PC-3 (cell line): ENCODE results near the gene CNMD. TPM values are rescaled to one million over a fixed set of nuclear protein-coding genes. Genes with fewer than 3 reads are reported as not detected.

ENCODE experiments used
- ATAC-seq: fragments of 200-7000 bp; cut with Tn5 transposase; 2 replicates; pipeline ENCODE4 v1.9.1; 2020; ENCODE audit warnings: mild to moderate bottlenecking, moderate library complexity
- BruUV-seq: library from RNA; stranded (reverse); fragments of 400-500 nt; replicated peaks from 2 replicates; lab custom pipeline; 2021; lab: Mats Ljungman, UMichigan
- CTCF ChIA-PET: fragments of 300-600 bp; sonication (Branson Sonifier 250); formaldehyde crosslinking; loops from one replicate; lab custom pipeline; 2022; ENCODE audit warnings: antibody characterized with exemption; lab: Charles Lee
- POLR2A ChIA-PET: fragments of 300-600 bp; sonication (Branson Sonifier 250); formaldehyde crosslinking; loops from one replicate; lab custom pipeline; 2022; ENCODE audit warnings: antibody characterized with exemption; ENCODE audit not compliant: unreplicated experiment; lab: Charles Lee
- DNase-seq: peaks from one replicate; pipeline ENCODE4 v3.0.0-alpha.2; 2015
- H2AFZ ChIP-seq: fragments of 300-600 bp; sonication (generic); 2 replicates; pipeline ENCODE4 v1.6.0; 2016; ENCODE audit warnings: antibody characterized with exemption, low read length
- H3F3A ChIP-seq: fragments of 300-600 bp; sonication (generic); one replicate; pipeline ENCODE4 v1.6.0; 2017; ENCODE audit warnings: antibody characterized with exemption, low read length, control low read depth, mild to moderate bottlenecking; ENCODE audit not compliant: unreplicated experiment
- H3K27ac ChIP-seq: fragments of 300-600 bp; sonication (generic); 2 replicates; pipeline ENCODE4 v1.5.1; 2016; ENCODE audit warnings: mild to moderate bottlenecking, low read length
- H3K27me3 ChIP-seq: fragments of 300-600 bp; sonication (generic); 2 replicates; pipeline ENCODE4 v1.6.1; 2016; ENCODE audit warnings: low read length, mixed read lengths
- H3K36me3 ChIP-seq: fragments of 300-600 bp; sonication (generic); 2 replicates; pipeline ENCODE4 v1.6.1; 2016; ENCODE audit warnings: low read depth, mixed run types, low read length, mixed read lengths
- H3K4me1 ChIP-seq: fragments of 300-600 bp; sonication (generic); 2 replicates; pipeline ENCODE4 v1.5.1; 2016; ENCODE audit warnings: low read length; ENCODE audit not compliant: insufficient read depth
- H3K4me2 ChIP-seq: fragments of 300-600 bp; sonication (generic); 2 replicates; pipeline ENCODE4 v1.6.0; 2016; ENCODE audit warnings: low read length
- H3K4me3 ChIP-seq: fragments of 300-600 bp; sonication (generic); 2 replicates; pipeline ENCODE4 v1.5.1; 2016; ENCODE audit warnings: mild to moderate bottlenecking, low read length, mixed read lengths
- H3K79me2 ChIP-seq: fragments of 300-600 bp; sonication (generic); 2 replicates; pipeline ENCODE4 v1.6.1; 2017; ENCODE audit warnings: low read length, mixed read lengths
- H3K9ac ChIP-seq: fragments of 300-600 bp; sonication (generic); 2 replicates; pipeline ENCODE4 v1.6.0; 2016; ENCODE audit warnings: mild to moderate bottlenecking, low read length
- H3K9me2 ChIP-seq: fragments of 300-600 bp; sonication (generic); replicated peaks from 2 replicates; pipeline ENCODE4 v1.6.1; 2016; ENCODE audit warnings: mixed run types, low read length, mixed read lengths
- H3K9me3 ChIP-seq: fragments of 300-600 bp; sonication (generic); 2 replicates; pipeline ENCODE4 v1.6.1; 2016; ENCODE audit warnings: low read length, mixed read lengths
- H4K20me1 ChIP-seq: fragments of 300-600 bp; sonication (generic); 2 replicates; pipeline ENCODE4 v1.6.1; 2016; ENCODE audit warnings: low read length, mixed read lengths
- CTCF ChIP-seq: fragments of 300-600 bp; sonication (generic); conservative IDR thresholded peaks from 2 replicates; pipeline ENCODE4 v1.5.1; 2017; ENCODE audit warnings: antibody characterized with exemption, low read depth, mild to moderate bottlenecking, low read length
- EZH2 ChIP-seq: fragments of 300-600 bp; sonication (generic); IDR thresholded peaks from one replicate; pipeline ENCODE4 v1.6.1; 2017; ENCODE audit warnings: antibody characterized with exemption, mild to moderate bottlenecking, low read length; ENCODE audit not compliant: unreplicated experiment
- EZH2phosphoT487 ChIP-seq: fragments of 300-600 bp; sonication (generic); IDR thresholded peaks from 2 replicates; pipeline ENCODE4 v1.6.1; 2018; ENCODE audit warnings: mild to moderate bottlenecking, antibody characterized with exemption, low read length, borderline replicate concordance
- intact Hi-C: fragments of 100-400 bp; cut with micrococcal nuclease; formaldehyde crosslinking; loops from 2 replicates; pipeline ENCODE4 v1.9.0; 2023
- total RNA-seq: library from RNA; depleted of rRNA; stranded (reverse); fragments of >200 nt; gene quantifications from 2 replicates; pipeline ENCODE4 v1.2.3, GENCODE V29; 2014

CNMD gene
- total RNA-seq, 1 experiment from 2014 or later, result not detected

GRCh38 chr13:52736891-52737290, 2.7 kb downstream of the CNMD start:
- Histone ChIP-seq H3K4me3 (no peak overlapping the region), H3K27me3 (peaks cover 18% of the 10 kb centered on the region), H3K4me1 (no peaks in the 10 kb centered on the region), H3K4me2 (no peak overlapping the region), H2AFZ (no peak overlapping the region), H3K9ac (no peak overlapping the region), H3F3A (no peaks in the 10 kb centered on the region), H3K36me3 (no peaks in the 10 kb centered on the region), H3K9me3 (no peaks in the 10 kb centered on the region), H3K79me2 (no peaks in the 10 kb centered on the region), H4K20me1 (no peaks in the 10 kb centered on the region), H3K9me2 (no peaks in the 10 kb centered on the region), H3K27ac (no peak overlapping the region)
- CTCF ChIA-PET, result no interaction called here
- POLR2A ChIA-PET, result no interaction called here
- TF ChIP-seq CTCF (no peak), EZH2phosphoT487 (no peak), EZH2 (no peak)
- intact Hi-C loops, result no loop called here
- ATAC-seq, result no peak
- BruUV-seq, result no TSS peak
- no peak for DNase-seq

DNA sequence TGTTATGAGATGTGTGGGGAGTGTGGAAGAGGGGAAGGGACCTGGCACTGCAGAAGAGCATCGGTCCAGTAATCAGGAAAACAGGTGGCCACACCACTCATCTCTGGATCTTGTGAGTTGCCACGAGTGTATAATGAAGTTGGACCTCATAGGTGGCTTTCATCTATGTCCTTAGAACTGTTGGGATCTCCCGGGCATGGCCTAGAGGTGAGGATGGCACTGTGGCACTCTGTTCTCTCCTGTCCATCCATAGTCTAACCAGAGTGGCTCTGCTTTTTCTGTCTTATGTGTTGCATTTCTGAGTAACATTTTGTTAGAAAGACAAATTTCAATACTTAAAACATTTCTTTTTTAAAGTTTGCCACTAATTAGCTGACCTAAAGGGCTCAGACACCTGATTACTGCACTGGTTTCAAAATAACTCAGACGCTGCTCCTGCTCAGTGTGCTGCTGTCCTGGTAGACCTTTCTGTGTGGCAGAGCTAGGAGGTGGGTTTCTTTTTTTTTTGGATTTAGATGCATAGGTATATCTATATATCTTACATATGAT, 5.5 kb downstream of the CNMD start:
- peaks cover 30% of the 10 kb centered on the region for H3K27me3 ChIP-seq
- BruUV-seq, result no TSS peak
- no peaks in the 10 kb centered on the region for H3K36me3 ChIP-seq
- H3K79me2 ChIP-seq, result no peaks in the 10 kb centered on the region
- no peaks in the 10 kb centered on the region for H3K4me1 ChIP-seq
- H3K27ac ChIP-seq, result no peak overlapping the region
- H3K9ac ChIP-seq, result no peak overlapping the region
- H2AFZ ChIP-seq, result no peak overlapping the region
- H3K9me3 ChIP-seq, result no peaks in the 10 kb centered on the region
- H3K9me2 ChIP-seq, result no peaks in the 10 kb centered on the region
- CTCF ChIA-PET, result no interaction called here
- no peak overlapping the region for H3K4me3 ChIP-seq
- intact Hi-C loops, result no loop called here
- H4K20me1 ChIP-seq, result no peaks in the 10 kb centered on the region
- H3F3A ChIP-seq, result no peaks in the 10 kb centered on the region
- no peak overlapping the region for H3K4me2 ChIP-seq
- no peak for DNase-seq
- POLR2A ChIA-PET, result no interaction called here
- TF ChIP-seq EZH2, result no peak
- no peak for TF ChIP-seq EZH2phosphoT487
- TF ChIP-seq CTCF, result no peak
- ATAC-seq, result no peak

DNA sequence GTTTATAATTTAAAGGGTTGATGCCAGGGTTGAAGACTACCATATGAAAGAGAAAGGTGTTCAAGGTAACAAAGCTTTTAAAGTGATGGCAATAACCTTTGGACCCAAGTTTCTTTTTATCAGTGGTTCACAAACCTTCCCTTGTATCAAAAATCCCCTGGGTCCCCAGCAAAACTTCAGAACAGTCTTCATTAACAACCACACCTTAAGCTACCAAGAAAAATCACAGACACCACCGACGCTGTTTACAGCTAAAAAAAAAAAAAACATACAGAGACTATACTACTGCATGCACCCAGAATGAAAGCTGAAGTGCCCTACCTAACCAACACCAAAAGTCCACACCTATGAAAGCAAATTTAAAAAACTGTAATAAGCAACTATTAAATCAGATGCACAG, 13.4 kb downstream of the CNMD start:
- no TSS peak for BruUV-seq
- H3K4me2 ChIP-seq, result no peak overlapping the region
- intact Hi-C loops, result no loop called here
- no peaks in the 10 kb centered on the region for H3K4me1 ChIP-seq
- ATAC-seq (no peak), DNase-seq (no peak)
- ChIA-PET POLR2A (no interaction called here), CTCF (no interaction called here)
- no peaks in the 10 kb centered on the region for H3K9me2 ChIP-seq
- H3F3A ChIP-seq, result no peaks in the 10 kb centered on the region
- H3K4me3 ChIP-seq, result no peak overlapping the region
- no peaks in the 10 kb centered on the region for H4K20me1 ChIP-seq
- no peak overlapping the region for H2AFZ ChIP-seq
- TF ChIP-seq EZH2 (no peak), CTCF (no peak), EZH2phosphoT487 (no peak)
- H3K79me2 ChIP-seq, result no peaks in the 10 kb centered on the region
- no peak overlapping the region for H3K27ac ChIP-seq
- H3K9ac ChIP-seq, result no peak overlapping the region
- H3K36me3 ChIP-seq, result no peaks in the 10 kb centered on the region
- H3K27me3 ChIP-seq, result peaks cover 6% of the 10 kb centered on the region; the same call in 1 of the 2 replicates
- no peaks in the 10 kb centered on the region for H3K9me3 ChIP-seq
